GM23338 (cell line): Measurements from ENCODE around the gene CTNNA1. TPM values are rescaled to one million over a fixed set of nuclear protein-coding genes. Genes with fewer than 3 reads are reported as not detected.
"Not testable (repeated sequence)": the region's sequence is repeated elsewhere in the genome, so short reads cannot be mapped to it uniquely, and the experiment has no call there.

Source experiments
- ATAC-seq: fragments of 200-7000 bp; cut with Tn5 transposase; 3 replicates; pipeline ENCODE4 v1.9.1; 2020
- DNase-seq: peaks from one replicate; pipeline ENCODE4 v3.0.0-alpha.2; 2015; ENCODE audit warnings: low spot score
- H2AFZ ChIP-seq: fragments of 200-600 bp; sonication (generic); 2 replicates; pipeline ENCODE4 v1.8.0; 2016; ENCODE audit warnings: antibody characterized with exemption, mild to moderate bottlenecking, moderate library complexity
- H3F3A ChIP-seq: fragments of 200-600 bp; sonication (generic); replicated peaks from 2 replicates; pipeline ENCODE4 v1.8.0; 2017; ENCODE audit warnings: antibody characterized with exemption, mixed run types, low read depth
- H3K27ac ChIP-seq: fragments of 200-600 bp; sonication (generic); 2 replicates; pipeline ENCODE4 v1.6.1; 2016; ENCODE audit warnings: low read depth
- H3K27me3 ChIP-seq: fragments of 200-600 bp; sonication (generic); 2 replicates; pipeline ENCODE4 v1.8.0; 2016; ENCODE audit warnings: mild to moderate bottlenecking, mixed run types, moderate library complexity; ENCODE audit not compliant: insufficient read depth
- H3K36me3 ChIP-seq: fragments of 200-600 bp; sonication (generic); 2 replicates; pipeline ENCODE4 v1.8.0; 2016; ENCODE audit warnings: mild to moderate bottlenecking; ENCODE audit not compliant: insufficient read depth
- H3K4me1 ChIP-seq: fragments of 200-600 bp; sonication (generic); 2 replicates; pipeline ENCODE4 v1.8.0; 2016; ENCODE audit warnings: mild to moderate bottlenecking, moderate library complexity; ENCODE audit not compliant: insufficient read depth
- H3K4me2 ChIP-seq: fragments of 200-600 bp; sonication (generic); 2 replicates; pipeline ENCODE4 v1.7.1; 2017; ENCODE audit warnings: mixed run types
- H3K4me3 ChIP-seq: fragments of 200-600 bp; sonication (generic); 2 replicates; pipeline ENCODE4 v1.6.1; 2016; ENCODE audit warnings: mixed run types
- H3K79me2 ChIP-seq: fragments of 200-600 bp; sonication (generic); replicated peaks from 2 replicates; pipeline ENCODE4 v1.8.0; 2017; ENCODE audit warnings: mild to moderate bottlenecking; ENCODE audit not compliant: insufficient read depth
- H3K9me2 ChIP-seq: fragments of 200-600 bp; sonication (generic); 2 replicates; pipeline ENCODE4 v1.8.0; 2017; ENCODE audit not compliant: insufficient read depth
- H4K20me1 ChIP-seq: fragments of 200-600 bp; sonication (generic); replicated peaks from 2 replicates; pipeline ENCODE4 v1.8.0; 2017; ENCODE audit warnings: mild to moderate bottlenecking; ENCODE audit not compliant: insufficient read depth
- H3K27ac Mint-ChIP-seq: 2 replicates; pipeline ENCODE4 v1.8.0; 2020; ENCODE audit warnings: inconsistent platforms, mild to moderate bottlenecking, moderate library complexity, mixed read lengths
- H3K27me3 Mint-ChIP-seq: 3 replicates; pipeline ENCODE4 v1.8.0; 2022; ENCODE audit warnings: low read depth, mild to moderate bottlenecking, moderate library complexity, mixed read lengths, inconsistent platforms; ENCODE audit not compliant: insufficient read depth, poor library complexity
- H3K36me3 Mint-ChIP-seq: 3 replicates; pipeline ENCODE4 v1.8.0; 2021; ENCODE audit warnings: low read depth, mild to moderate bottlenecking, inconsistent platforms, moderate library complexity, mixed read lengths
- H3K4me1 Mint-ChIP-seq: 3 replicates; pipeline ENCODE4 v1.8.0; 2020; ENCODE audit warnings: mild to moderate bottlenecking, inconsistent platforms, mixed read lengths
- H3K4me3 Mint-ChIP-seq: 3 replicates; pipeline ENCODE4 v1.8.0; 2021; ENCODE audit warnings: moderate library complexity, mild to moderate bottlenecking, inconsistent platforms, mixed read lengths
- H3K9me3 Mint-ChIP-seq: 3 replicates; pipeline ENCODE4 v1.8.0; 2020; ENCODE audit warnings: moderate library complexity, mild to moderate bottlenecking, inconsistent platforms, mixed read lengths
- REST ChIP-seq: IDR thresholded peaks from one replicate; pipeline ENCODE4 v1.6.1; 2018; ENCODE audit warnings: antibody characterized with exemption; ENCODE audit not compliant: unreplicated experiment
- STAT1 ChIP-seq: IDR thresholded peaks from one replicate; pipeline ENCODE4 v1.6.1; 2016; ENCODE audit warnings: antibody characterized with exemption; ENCODE audit not compliant: unreplicated experiment
- ZNF331 ChIP-seq: fragments of 250-450 bp; sonication (Bioruptor Pico); IDR thresholded peaks from 2 replicates; pipeline ENCODE4 v1.5.0; 2020; ENCODE audit warnings: low read depth, mild to moderate bottlenecking, moderate library complexity
- ZNF462 ChIP-seq: fragments of 250-450 bp; sonication (Bioruptor Pico); IDR thresholded peaks from 2 replicates; pipeline ENCODE4 v1.5.0; 2020; ENCODE audit warnings: mild to moderate bottlenecking, moderate library complexity
- polyA plus RNA-seq: library from polyadenylated mRNA; unstranded; fragments of >200 nt; fragmentation: Nextera tagmentation; extraction: Ambion mirVana; gene quantifications from 2 replicates; pipeline ENCODE4 v1.2.1, GENCODE V29; 2016
- total RNA-seq: library from RNA; depleted of rRNA; stranded (reverse); fragments of >200 nt; shearing (Covaris generic); gene quantifications from 2 replicates; pipeline ENCODE4 v1.2.3, GENCODE V29; 2014

CTNNA1 gene
- total and polyA plus RNA-seq, 2 experiments from 2014 or later = 111 to 348 TPM

- H3K79me2 ChIP-seq = no peaks in the 10 kb centered on the region
- Mint-ChIP-seq H3K4me1 (peaks cover 22% of the 10 kb centered on the region), H3K27me3 (no peaks in the 10 kb centered on the region), H3K9me3 (no peaks in the 10 kb centered on the region), H3K36me3 (no peaks in the 10 kb centered on the region), H3K27ac (no peak overlapping the region), H3K4me3 (no peak overlapping the region)
- ATAC-seq = no peak
- peak overlapping the region; percentile 69; the same call in 1 of the 2 replicates for H2AFZ ChIP-seq
- no peak for DNase-seq
- no peaks in the 10 kb centered on the region for H3K27me3 ChIP-seq
- TF ChIP-seq ZNF462 (CRISPR knock-in tag) (no peak), ZNF331 (CRISPR knock-in tag) (no peak), REST (no peak), STAT1 (no peak)
- H3K4me2 ChIP-seq = no peak overlapping the region
- H3K4me3 ChIP-seq = no peak overlapping the region
- no peak overlapping the region for H3K27ac ChIP-seq
- no peaks in the 10 kb centered on the region for H3K9me2 ChIP-seq
- peaks cover 20% of the 10 kb centered on the region for H3K4me1 ChIP-seq
- H3F3A ChIP-seq = 0 out of 2 replicates have a peak, but pooled peaks cover 3% of the 10 kb centered on the region
- H3K36me3 ChIP-seq = no peaks in the 10 kb centered on the region
- H4K20me1 ChIP-seq = no peaks in the 10 kb centered on the region
These were observed 38.5 kb upstream of the CTNNA1 start for GRCh38 chr5:138714694-138715093.

DNA sequence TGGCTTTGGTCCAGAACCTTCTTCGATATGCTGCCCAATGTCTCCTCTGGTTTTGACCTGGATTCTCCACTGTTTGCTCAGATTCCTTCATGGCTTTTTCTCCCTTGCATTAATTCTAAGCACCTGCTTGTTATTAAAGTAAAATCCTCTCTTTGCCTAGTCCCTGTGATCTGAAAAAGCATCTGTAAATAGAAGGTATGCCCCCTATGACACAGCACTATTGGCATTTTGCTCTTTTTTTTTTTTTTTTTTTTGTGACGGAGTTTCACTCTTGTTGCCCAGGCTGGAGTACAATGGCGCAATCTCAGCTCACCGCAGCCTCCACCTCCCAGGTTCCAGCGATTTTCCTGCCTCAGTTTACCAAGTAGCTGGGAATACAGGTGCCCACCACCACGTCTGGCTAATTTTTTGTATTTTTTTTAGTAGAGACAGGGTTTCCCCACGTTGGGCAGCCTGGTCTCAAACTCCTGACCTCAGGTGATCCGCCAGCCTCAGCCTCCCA lies 37.2 kb upstream of the CTNNA1 start:
- H3K4me3 Mint-ChIP-seq, H3K27me3 ChIP-seq, H3K36me3 ChIP-seq, H3F3A ChIP-seq, H4K20me1 ChIP-seq, H3K36me3 Mint-ChIP-seq, H3K27ac ChIP-seq, H3K9me3 Mint-ChIP-seq, H3K79me2 ChIP-seq, H3K9me2 ChIP-seq, H3K4me3 ChIP-seq, DNase-seq, H3K27me3 Mint-ChIP-seq: not testable (repeated sequence)
- ATAC-seq = peak; percentile 12; the same call in 1 of the 3 replicates
- H2AFZ ChIP-seq = peak overlapping the region; percentile 80
- peaks cover 26% of the 10 kb centered on the region for H3K4me1 Mint-ChIP-seq
- 0 out of 2 replicates have a peak overlapping the region, but pooled peaks have one; percentile 29 for H3K4me2 ChIP-seq
- peak overlapping the region; percentile 74 for H3K27ac Mint-ChIP-seq
- peaks cover 17% of the 10 kb centered on the region; the same call in 1 of the 2 replicates for H3K4me1 ChIP-seq
